Astrocyte (in vitro differentiated cells and primary cell): ENCODE measurements around the gene SNRNP25.

Source experiments
- EZH2 ChIP-seq: IDR thresholded peaks from 2 replicates; pipeline ENCODE4 v1.6.1; 2012; ENCODE audit warnings: mild to moderate bottlenecking, low read length, inconsistent platforms; ENCODE audit not compliant: insufficient read depth
- TF ChIP-seq, protein P1 (sequence below): IDR thresholded peaks from 2 replicates; pipeline ENCODE4 v1.5.1; 2011; ENCODE audit warnings: low read depth, mild to moderate bottlenecking, inconsistent platforms, low read length, moderate library complexity; ENCODE audit not compliant: insufficient read depth

DNA sequence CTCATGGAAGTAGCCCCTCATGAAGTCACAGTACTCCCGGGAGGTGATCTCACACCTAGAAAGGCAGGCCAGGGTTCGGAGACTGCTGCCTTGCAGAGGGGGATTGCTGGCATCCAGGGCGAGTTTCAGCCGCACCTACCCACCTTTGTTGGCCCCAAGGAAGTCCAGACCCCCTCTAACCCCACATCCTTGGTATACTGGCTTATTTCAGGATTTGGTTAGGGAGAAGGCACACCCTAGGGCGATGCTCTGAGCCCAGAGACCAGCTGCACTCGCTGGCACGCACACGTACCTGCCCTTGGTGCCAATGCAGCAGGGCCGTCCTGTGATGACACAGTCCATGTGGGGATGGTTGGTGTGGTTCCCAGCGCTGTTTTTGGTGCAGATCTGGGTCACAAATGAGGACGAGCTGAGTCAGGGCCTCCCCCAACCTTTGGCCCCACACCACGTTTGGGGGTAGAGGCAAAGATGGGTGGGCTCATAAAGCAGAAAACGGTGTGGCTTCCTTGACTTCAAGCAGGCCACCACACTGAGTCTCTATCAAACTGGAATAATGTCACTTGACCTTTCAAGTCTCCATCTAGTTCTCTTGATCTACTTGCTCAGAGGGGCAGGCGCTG, 5.9 kb downstream of the SNRNP25 start:
- TF ChIP-seq, protein P1, sequence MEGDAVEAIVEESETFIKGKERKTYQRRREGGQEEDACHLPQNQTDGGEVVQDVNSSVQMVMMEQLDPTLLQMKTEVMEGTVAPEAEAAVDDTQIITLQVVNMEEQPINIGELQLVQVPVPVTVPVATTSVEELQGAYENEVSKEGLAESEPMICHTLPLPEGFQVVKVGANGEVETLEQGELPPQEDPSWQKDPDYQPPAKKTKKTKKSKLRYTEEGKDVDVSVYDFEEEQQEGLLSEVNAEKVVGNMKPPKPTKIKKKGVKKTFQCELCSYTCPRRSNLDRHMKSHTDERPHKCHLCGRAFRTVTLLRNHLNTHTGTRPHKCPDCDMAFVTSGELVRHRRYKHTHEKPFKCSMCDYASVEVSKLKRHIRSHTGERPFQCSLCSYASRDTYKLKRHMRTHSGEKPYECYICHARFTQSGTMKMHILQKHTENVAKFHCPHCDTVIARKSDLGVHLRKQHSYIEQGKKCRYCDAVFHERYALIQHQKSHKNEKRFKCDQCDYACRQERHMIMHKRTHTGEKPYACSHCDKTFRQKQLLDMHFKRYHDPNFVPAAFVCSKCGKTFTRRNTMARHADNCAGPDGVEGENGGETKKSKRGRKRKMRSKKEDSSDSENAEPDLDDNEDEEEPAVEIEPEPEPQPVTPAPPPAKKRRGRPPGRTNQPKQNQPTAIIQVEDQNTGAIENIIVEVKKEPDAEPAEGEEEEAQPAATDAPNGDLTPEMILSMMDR: no peak
- TF ChIP-seq EZH2: no peak
